Glomerular visceral epithelial cell (primary cell): ENCODE data around the gene NR1I2.

ENCODE experiments used
- DNase-seq: peaks from one replicate; pipeline ENCODE4 v3.0.0-alpha.2; 2016; ENCODE audit errors: extremely low spot score

Gene NR1I2

GRCh38 chr3:119819806-119820205 is 37.9 kb downstream of the NR1I2 start:
- no peak for DNase-seq

GRCh38 chr3:119825820-119826219 is 43.9 kb downstream of the NR1I2 start:
- DNase-seq, result no peak

GRCh38 chr3:119826711-119827608 is 45.1 kb downstream of the NR1I2 start:
- DNase-seq, result no peak

GRCh38 chr3:119829420-119829819 is 47.5 kb downstream of the NR1I2 start:
- DNase-seq, result no peak

GRCh38 chr3:119831022-119831421 is 49.1 kb downstream of the NR1I2 start:
- DNase-seq, result no peak

GRCh38 chr3:119831941-119832371 is 50.1 kb downstream of the NR1I2 start:
- peak; percentile 47 for DNase-seq

- no peak for DNase-seq
These were observed 53.0 kb downstream of the NR1I2 start for GRCh38 chr3:119834754-119835370.

GRCh38 chr3:119835556-119835955 is 53.7 kb downstream of the NR1I2 start:
- no peak for DNase-seq

- DNase-seq, result no peak
These were observed 60.0 kb downstream of the NR1I2 start for GRCh38 chr3:119841808-119842471.

GRCh38 chr3:119849126-119849525 is 67.2 kb downstream of the NR1I2 start:
- DNase-seq, result no peak

GRCh38 chr3:119856695-119857094 is 74.8 kb downstream of the NR1I2 start:
- no peak for DNase-seq

GRCh38 chr3:119858957-119859356 is 77.1 kb downstream of the NR1I2 start:
- DNase-seq, result no peak

- no peak for DNase-seq
These were observed 77.8 kb downstream of the NR1I2 start for GRCh38 chr3:119859728-119860127.

GRCh38 chr3:119861681-119862080 is 79.8 kb downstream of the NR1I2 start:
- DNase-seq, result no peak

GRCh38 chr3:119862616-119863015 is 80.7 kb downstream of the NR1I2 start:
- DNase-seq, result no peak

- DNase-seq, result no peak
These were observed 82.6 kb downstream of the NR1I2 start for GRCh38 chr3:119864476-119864875.
